SU-DHL-6 (cell line): ENCODE measurements around the gene COPS7A.
"Not testable (repeated sequence)": the region's sequence is repeated elsewhere in the genome, so short reads cannot be mapped to it uniquely, and the experiment has no call there.

Experiments used
- CTCF ChIP-seq: fragments of 200-600 bp; sonication (generic); IDR thresholded peaks from one replicate; pipeline ENCODE4 v1.5.1; 2017; ENCODE audit warnings: antibody characterized with exemption, mild to moderate bottlenecking, low read length, moderate library complexity; ENCODE audit not compliant: insufficient read depth, poor library complexity, severe bottlenecking
- EZH2phosphoT487 ChIP-seq: fragments of 200-600 bp; sonication (generic), shearing (Covaris generic); conservative IDR thresholded peaks from 2 replicates; pipeline ENCODE4 v1.6.1; 2018; ENCODE audit warnings: mild to moderate bottlenecking, antibody characterized with exemption, low read length, moderate library complexity, mixed read lengths

DNA sequence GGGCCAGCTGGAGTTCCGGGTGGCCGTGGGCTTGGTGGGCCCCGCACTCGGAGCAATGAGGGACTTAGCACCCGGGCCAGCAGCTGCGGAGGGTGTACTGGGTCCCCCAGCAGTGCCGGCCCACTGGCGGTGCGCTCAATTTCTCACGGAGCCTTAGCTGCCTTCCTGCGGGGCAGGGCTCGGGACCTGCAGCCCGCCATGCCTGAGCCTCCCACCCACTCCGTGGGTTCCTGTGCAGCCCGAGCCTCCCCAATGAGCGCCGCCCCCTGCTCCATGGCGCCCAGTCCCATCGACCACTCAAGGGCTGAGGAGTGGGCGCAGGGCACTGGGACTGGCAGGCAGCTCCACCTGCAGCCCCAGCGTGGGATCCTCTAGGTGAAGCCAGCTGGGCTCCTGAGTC is 15.5 kb upstream of the COPS7A start:
- not testable (repeated sequence) for TF ChIP-seq CTCF, EZH2phosphoT487
